Panc1 (cell line): ENCODE data around the gene GNAQ. TPM values are rescaled to one million over a fixed set of nuclear protein-coding genes. Genes with fewer than 3 reads are reported as not detected.

Source experiments
- ATAC-seq: fragments of 200-7000 bp; cut with Tn5 transposase; 2 replicates; pipeline ENCODE4 v1.9.1; 2020; ENCODE audit warnings: mild to moderate bottlenecking, moderate library complexity
- BruUV-seq: library from RNA; stranded (reverse); fragments of 400-500 nt; replicated peaks from 2 replicates; lab custom pipeline; 2021; lab: Mats Ljungman, UMichigan
- CTCF ChIA-PET: fragments of 300-600 bp; sonication (Branson Sonifier 250); formaldehyde crosslinking; loops from one replicate; lab custom pipeline; 2022; ENCODE audit warnings: antibody characterized with exemption; lab: Charles Lee
- POLR2A ChIA-PET: fragments of 300-600 bp; sonication (Branson Sonifier 250); formaldehyde crosslinking; loops from one replicate; lab custom pipeline; 2022; ENCODE audit warnings: antibody characterized with exemption; lab: Charles Lee
- DNase-seq: peaks from one replicate; pipeline ENCODE4 v3.0.0-alpha.2; 2010; ENCODE audit warnings: low read depth, low spot score
- H3K27ac ChIP-seq: 2 replicates; pipeline ENCODE4 v1.5.1; 2011; ENCODE audit warnings: mild to moderate bottlenecking, low read length, inconsistent platforms
- H3K27me3 ChIP-seq: fragments of 200-500 bp; sonication (Bioruptor generic); 2 replicates; pipeline ENCODE4 v1.6.0; 2014; ENCODE audit warnings: low read length, inconsistent platforms; ENCODE audit not compliant: control insufficient read depth, insufficient read depth
- H3K36me3 ChIP-seq: fragments of 200-500 bp; sonication (Bioruptor generic); 2 replicates; pipeline ENCODE4 v1.5.1; 2014; ENCODE audit warnings: inconsistent platforms, mild to moderate bottlenecking, low read length, moderate library complexity; ENCODE audit not compliant: control insufficient read depth, insufficient read depth
- H3K4me1 ChIP-seq: 2 replicates; pipeline ENCODE4 v1.5.1; 2011; ENCODE audit warnings: inconsistent platforms, mild to moderate bottlenecking, low read length, moderate library complexity; ENCODE audit not compliant: control insufficient read depth, insufficient read depth
- H3K4me3 ChIP-seq, 2 experiments: 2 replicates each; pipeline ENCODE4 v1.5.1; 2011 to 2012; ENCODE audit warnings: low read depth in 2 of 2, low read length in 2 of 2, mild to moderate bottlenecking in 2 of 2, inconsistent platforms in 1 of 2, moderate library complexity in 1 of 2
- H3K9me3 ChIP-seq: fragments of 200-500 bp; sonication (Bioruptor generic); 2 replicates; pipeline ENCODE4 v1.5.1; 2014; ENCODE audit warnings: low read depth, mild to moderate bottlenecking, inconsistent platforms, low read length, moderate library complexity; ENCODE audit not compliant: control insufficient read depth, insufficient read depth
- CTCF ChIP-seq: fragments of 450-650 bp; IDR thresholded peaks from 2 replicates; pipeline ENCODE4 v1.5.1; 2017; ENCODE audit warnings: mild to moderate bottlenecking
- POLR2AphosphoS5 ChIP-seq: IDR thresholded peaks from 2 replicates; pipeline ENCODE4 v1.6.1; 2012; ENCODE audit warnings: mild to moderate bottlenecking, low read depth, low read length, moderate library complexity
- REST ChIP-seq, 2 experiments: IDR thresholded peaks; 2 replicates each; pipeline ENCODE4 v1.6.1; 2011 to 2012; ENCODE audit warnings: low read depth in 2 of 2, control low read depth in 1 of 2, low read length in 1 of 2, mild to moderate bottlenecking in 1 of 2, moderate library complexity in 1 of 2; ENCODE audit not compliant: insufficient read depth in 1 of 2
- SIN3A ChIP-seq: IDR thresholded peaks from 2 replicates; pipeline ENCODE4 v1.6.1; 2012; ENCODE audit warnings: low read depth, mild to moderate bottlenecking, low read length, moderate library complexity, borderline replicate concordance; ENCODE audit not compliant: insufficient read depth
- TCF7L2 ChIP-seq: IDR thresholded peaks from 2 replicates; pipeline ENCODE4 v1.6.1; 2011; ENCODE audit warnings: mild to moderate bottlenecking, low read depth, low read length, inconsistent platforms
- in situ Hi-C: cut with HindIII; loops from 2 replicates; pipeline ENCODE4 v1.10.0; 2016; ENCODE audit warnings: low sequenced_read_pairs, low pct_unique_long_range_greater_than_20kb
- intact Hi-C: fragments of 100-400 bp; cut with micrococcal nuclease; formaldehyde crosslinking; loops from one replicate; pipeline ENCODE4 v1.10.0; 2022; ENCODE audit not compliant: unreplicated experiment
- total RNA-seq: library from RNA; stranded (reverse); gene quantifications from one replicate; pipeline ENCODE4 v1.2.1, GENCODE V29; 2021; ENCODE audit not compliant: unreplicated experiment

GNAQ gene
- total RNA-seq, 1 experiment from 2014 or later, result 34.5 TPM

- TF ChIP-seq SIN3A (no peak), CTCF (no peak), POLR2AphosphoS5 (no peak), REST (IDR thresholded peaks at IDR 0.05; ENCODE audit: insufficient read depth in 1 of 2, low read depth in 2 of 2, low read length in 1 of 2) (no peak), TCF7L2 (no peak)
- intact Hi-C loops (no loop called here), in situ Hi-C loops (no loop called here)
- CTCF ChIA-PET, result no interaction called here
- Histone ChIP-seq H3K36me3 (no peaks in the 10 kb centered on the region), H3K27ac (no peak overlapping the region), H3K27me3 (no peaks in the 10 kb centered on the region), H3K4me3 (no peak overlapping the region), H3K9me3 (no peaks in the 10 kb centered on the region), H3K4me1 (no peaks in the 10 kb centered on the region)
- POLR2A ChIA-PET, result no interaction called here
- ATAC-seq, result no peak
- no TSS peak for BruUV-seq
- no peak for DNase-seq
These were observed 85.8 kb downstream of the GNAQ start for GRCh38 chr9:77945798-77946197.

GRCh38 chr9:77944556-77945243 is 86.9 kb downstream of the GNAQ start:
- Histone ChIP-seq H3K27me3 (no peaks in the 10 kb centered on the region), H3K27ac (no peak overlapping the region), H3K9me3 (no peaks in the 10 kb centered on the region), H3K4me1 (no peaks in the 10 kb centered on the region), H3K36me3 (no peaks in the 10 kb centered on the region), H3K4me3 (no peak overlapping the region)
- CTCF ChIA-PET, result no interaction called here
- POLR2A ChIA-PET, result no interaction called here
- intact Hi-C loops (no loop called here), in situ Hi-C loops (no loop called here)
- ATAC-seq, result no peak
- no TSS peak for BruUV-seq
- no peak for DNase-seq
- TF ChIP-seq CTCF (no peak), SIN3A (no peak), REST (IDR thresholded peaks at IDR 0.05; ENCODE audit: insufficient read depth in 1 of 2, low read depth in 2 of 2, low read length in 1 of 2) (no peak), TCF7L2 (no peak), POLR2AphosphoS5 (no peak)
